GM19043 (cell line): ENCODE results near the gene PUDP.
"Not testable (repeated sequence)": the region's sequence is repeated elsewhere in the genome, so short reads cannot be mapped to it uniquely, and the experiment has no call there.

ENCODE experiments used
- ATAC-seq: cut with Tn5 transposase; IDR thresholded peaks from one replicate; pipeline ENCODE4 v1.9.1; 2021; ENCODE audit warnings: low read depth; ENCODE audit not compliant: unreplicated experiment

The PUDP gene

GRCh38 chrX:7052541-7052940, 95.4 kb downstream of the PUDP start:
- ATAC-seq, result no peak

- no peak for ATAC-seq
Measured at GRCh38 chrX:7050271-7050670, 97.7 kb downstream of the PUDP start.

- no peak for ATAC-seq
Measured at GRCh38 chrX:7047951-7048350, 100.0 kb downstream of the PUDP start.

- ATAC-seq, result no peak
Measured at GRCh38 chrX:7045238-7045955, 102.6 kb downstream of the PUDP start.

- not testable (repeated sequence) for ATAC-seq
Measured at GRCh38 chrX:7043796-7044433, 104.0 kb downstream of the PUDP start.

GRCh38 chrX:7028246-7028645, 119.7 kb downstream of the PUDP start:
- ATAC-seq, result no peak

GRCh38 chrX:7027071-7027470, 120.9 kb downstream of the PUDP start:
- no peak for ATAC-seq

GRCh38 chrX:7026365-7026764, 121.6 kb downstream of the PUDP start:
- ATAC-seq, result not testable (repeated sequence)

GRCh38 chrX:7025471-7025870, 122.5 kb downstream of the PUDP start:
- ATAC-seq, result no peak

GRCh38 chrX:7024850-7025249, 123.1 kb downstream of the PUDP start:
- ATAC-seq, result no peak

- ATAC-seq, result not testable (repeated sequence)
Measured at GRCh38 chrX:7022996-7023395, 125.0 kb downstream of the PUDP start.

GRCh38 chrX:7021991-7022390, 126.0 kb downstream of the PUDP start:
- ATAC-seq, result no peak

GRCh38 chrX:7019555-7019954, 128.4 kb downstream of the PUDP start:
- ATAC-seq, result no peak

GRCh38 chrX:7012262-7012834, 135.6 kb downstream of the PUDP start:
- ATAC-seq, result not testable (repeated sequence)

GRCh38 chrX:7010897-7011296, 137.1 kb downstream of the PUDP start:
- not testable (repeated sequence) for ATAC-seq

- ATAC-seq, result not testable (repeated sequence)
Measured at GRCh38 chrX:7007328-7007727, 140.6 kb downstream of the PUDP start.
